ENCODE results near the gene SNX2.

Gene SNX2

DNA sequence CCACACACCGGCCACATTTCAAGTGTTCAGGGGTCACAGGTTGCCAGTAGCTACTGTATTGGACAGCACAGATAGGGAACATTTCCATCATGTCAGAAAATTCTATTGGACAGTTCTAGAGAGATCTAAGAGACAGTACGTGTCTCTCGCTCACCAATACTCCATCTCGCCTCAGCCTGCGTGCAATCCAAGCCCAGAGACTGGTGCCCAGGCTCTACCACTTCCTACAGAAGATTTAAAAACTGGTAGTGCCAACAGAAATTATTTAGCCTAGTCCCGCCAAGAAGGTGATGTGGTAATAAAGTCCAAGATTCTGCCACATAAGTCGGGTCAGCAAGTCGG, 390 bp upstream of the SNX2 start:
- no peak for DNase-seq

DNA sequence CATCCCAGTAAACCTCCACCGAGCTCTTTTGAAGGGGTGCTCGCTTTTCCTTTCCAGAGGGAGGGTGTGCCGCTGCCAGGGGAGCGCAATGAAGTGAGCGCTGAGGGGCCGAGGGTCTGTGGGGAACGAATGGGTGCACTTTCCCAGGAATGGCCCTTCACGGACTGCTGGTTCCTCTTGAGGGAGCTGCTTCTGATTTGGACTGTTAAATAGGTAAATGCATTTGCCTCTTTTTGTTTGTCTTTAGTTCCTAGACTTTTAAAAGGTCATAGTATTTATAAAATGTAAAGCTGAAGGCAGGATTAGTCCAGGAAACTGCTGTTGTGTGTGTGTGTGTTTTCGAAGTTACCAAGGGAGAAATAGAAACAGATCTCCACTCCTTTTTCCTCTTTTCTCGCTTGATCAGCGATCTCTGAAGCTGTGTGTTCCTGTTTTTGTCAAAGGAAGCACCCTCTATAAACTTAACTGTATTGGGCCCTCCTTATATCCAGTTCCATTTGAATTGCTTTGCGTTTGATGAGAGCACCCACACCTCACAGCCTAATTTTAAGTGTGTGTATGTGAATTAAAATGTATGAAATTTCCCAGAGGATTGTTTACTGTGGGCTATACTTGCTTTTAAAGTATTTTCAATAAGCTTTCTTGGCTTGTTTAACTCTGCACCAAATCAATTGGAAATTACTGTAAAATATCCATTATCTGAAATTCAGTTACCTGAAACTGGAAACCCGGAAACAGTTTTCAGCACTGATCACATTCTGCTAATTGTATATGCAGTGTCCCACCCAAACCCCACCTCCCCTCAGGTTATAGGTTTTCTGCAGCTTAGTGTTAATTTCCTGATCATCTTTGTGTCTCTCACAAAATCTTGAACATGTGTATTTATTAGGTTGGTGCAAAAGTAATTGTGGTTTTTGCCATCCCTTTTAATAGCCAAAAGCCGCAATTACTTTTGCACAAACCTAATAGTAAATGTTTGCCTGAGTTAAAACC, 966 bp downstream of the SNX2 start:
- no peak for DNase-seq

DNA sequence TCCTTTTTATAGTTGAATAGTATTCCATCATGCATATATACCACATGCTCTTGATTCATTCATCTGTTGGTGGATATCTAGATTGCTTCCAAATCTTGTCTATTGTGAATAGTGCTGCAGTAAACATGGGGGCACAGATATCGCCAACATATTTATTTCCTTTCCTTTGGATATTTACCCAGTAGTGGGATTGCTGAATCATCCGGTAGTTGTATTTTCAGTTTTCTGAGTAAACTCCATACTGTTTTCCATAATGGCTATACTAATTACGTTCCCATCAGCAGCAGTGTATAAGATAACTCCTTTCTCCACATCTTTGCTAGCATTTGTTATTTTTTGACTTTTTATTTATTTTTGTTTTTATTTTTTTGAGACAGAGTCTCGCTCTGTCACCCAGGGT, 3.3 kb downstream of the SNX2 start:
- no peak for DNase-seq

DNA sequence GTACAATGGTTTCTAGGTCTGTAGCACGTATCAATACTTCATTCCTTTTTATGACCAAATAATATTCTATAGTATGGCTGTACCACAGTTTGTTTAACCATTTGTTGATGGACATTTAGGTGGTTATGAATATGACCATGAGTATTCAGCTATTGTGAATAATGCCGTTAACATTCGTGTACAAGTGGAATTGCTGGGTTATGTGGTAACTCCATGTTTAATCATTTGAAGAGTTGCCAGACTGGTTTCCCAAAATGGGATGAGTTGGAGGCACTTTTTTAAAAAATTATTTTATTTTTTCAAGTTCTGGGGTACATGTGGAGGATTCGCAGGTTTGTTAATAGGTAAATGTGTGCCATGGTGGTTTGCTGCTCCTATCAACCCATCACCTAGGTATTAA, 4.6 kb downstream of the SNX2 start:
- no peak for DNase-seq

DNA sequence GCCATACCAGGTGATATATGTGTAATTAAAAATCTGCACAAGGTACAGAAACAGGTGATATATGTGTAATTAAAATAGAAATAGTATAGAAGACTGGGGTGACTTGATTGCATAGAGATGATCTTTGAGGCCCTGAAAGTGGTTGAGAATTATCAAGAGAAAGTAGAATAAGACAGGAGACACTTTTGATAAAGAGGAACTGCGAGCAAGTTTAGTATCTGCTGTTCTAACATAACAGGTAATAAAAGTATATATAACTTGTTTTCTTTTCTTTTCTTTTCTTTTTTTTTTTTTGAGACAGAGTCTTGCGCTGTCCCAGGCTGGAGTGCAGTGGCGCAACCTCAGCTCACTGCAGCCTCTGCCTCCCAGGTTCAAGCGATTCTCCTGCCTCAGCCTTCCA, 5.4 kb downstream of the SNX2 start:
- no peak for DNase-seq

DNA sequence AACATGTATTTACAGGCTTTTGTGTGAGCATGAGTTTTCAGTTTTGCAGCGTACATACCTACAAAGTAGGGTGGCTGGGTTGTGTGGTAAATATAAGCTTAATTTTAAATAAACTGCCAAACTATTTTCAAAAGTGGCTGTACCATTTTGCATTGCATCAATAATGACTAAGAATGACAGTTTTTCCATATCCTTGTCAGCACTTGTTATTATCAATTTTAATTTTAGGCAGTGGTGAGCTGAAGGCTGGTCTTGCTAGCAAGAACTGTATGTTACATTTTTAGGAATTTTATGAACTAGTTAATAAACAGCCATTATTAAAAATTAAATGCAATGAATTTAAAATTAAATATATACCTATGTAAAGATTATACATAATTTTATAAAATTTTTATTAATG, 6.6 kb downstream of the SNX2 start:
- no peak for DNase-seq

DNA sequence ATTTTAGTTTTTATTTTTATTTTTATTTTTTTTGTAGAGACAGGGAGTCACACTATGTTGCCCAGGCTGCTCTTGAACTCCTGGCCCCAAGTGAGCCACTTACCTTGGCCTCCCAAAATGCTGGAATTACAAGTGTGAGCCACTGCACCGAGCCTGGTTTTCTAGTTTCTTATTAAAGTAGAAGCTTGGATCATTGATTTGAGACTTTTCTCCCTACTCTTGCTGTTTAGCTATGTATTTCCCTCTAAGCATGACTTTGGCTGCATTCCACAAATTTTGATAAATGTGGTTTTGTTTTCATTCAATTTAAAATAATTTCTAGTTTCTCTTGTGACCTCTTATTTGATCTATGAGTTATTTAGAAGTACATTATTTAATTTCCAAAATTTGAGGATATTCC, 10.4 kb downstream of the SNX2 start:
- DNase-seq, result no peak

DNA sequence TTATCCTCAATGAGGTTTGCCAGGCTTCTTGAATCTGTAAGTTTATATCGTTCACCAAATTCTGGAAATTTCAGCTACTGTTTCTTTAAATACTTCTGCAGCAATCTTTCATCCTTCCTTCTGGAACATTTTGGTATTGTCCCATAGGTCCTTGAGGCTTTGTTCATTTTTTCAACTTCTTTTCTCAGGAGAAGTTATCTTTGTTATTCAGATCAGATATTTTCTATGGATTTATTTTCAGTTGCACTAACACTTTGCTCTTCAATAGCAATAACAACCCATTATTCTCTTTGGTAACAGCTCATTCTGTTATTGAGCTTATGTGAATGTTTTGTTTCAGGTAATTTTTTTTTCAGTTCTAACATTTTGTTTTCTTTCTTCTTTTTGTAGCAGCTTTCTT, 13.5 kb downstream of the SNX2 start:
- DNase-seq, result no peak

DNA sequence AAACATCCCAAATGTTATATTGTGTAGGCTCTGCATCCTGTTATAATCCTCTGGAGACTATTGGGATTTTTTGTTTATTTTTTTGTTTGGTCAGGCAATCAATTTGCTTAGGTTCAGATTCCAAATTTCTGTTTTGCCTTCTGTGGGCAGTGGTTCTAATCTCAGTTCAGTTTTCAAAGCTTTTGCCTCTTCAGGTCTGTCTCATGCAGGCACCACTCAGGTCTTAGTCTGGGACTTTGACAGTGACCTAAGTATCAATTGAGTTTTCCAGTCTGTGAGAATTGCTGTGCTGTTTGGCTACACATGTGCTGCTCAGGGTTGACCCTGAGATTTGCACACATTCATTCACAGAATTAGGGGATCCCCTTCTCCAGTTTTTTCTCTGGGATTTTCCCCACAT, 14.1 kb downstream of the SNX2 start:
- DNase-seq, result no peak

DNA sequence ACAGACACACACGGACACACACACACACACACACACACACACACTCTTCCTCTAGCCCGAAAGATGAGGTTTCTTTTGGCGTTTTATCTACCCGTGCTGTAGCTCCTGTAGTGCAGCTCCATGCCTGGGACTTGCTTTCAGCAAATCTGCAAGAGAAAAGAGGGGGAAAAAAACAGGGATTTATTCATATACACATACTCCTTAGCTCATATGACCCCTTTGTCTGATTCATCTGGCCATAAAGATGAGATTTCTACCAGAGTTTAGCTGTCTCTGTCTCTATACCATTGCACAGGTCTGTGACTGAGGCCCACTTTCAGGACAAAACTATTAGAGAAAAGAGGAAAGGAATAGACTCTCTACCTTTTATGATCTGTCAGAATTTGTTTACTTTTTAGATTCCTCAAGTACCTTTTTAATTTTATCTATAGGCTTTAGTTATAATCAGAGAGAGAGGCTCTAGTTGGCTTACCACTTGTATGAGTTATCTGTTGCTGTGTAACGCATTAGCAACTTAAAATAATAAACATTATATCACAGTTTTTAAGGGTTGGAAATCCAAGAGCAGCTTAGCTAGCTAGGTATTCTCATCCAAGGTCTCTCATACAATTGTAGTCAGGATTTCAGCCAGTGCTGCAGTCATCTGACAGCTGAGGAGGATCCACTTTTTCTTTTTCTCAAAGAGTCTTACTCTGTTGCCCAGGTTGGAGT, 14.7 kb downstream of the SNX2 start:
- DNase-seq, result no peak

DNA sequence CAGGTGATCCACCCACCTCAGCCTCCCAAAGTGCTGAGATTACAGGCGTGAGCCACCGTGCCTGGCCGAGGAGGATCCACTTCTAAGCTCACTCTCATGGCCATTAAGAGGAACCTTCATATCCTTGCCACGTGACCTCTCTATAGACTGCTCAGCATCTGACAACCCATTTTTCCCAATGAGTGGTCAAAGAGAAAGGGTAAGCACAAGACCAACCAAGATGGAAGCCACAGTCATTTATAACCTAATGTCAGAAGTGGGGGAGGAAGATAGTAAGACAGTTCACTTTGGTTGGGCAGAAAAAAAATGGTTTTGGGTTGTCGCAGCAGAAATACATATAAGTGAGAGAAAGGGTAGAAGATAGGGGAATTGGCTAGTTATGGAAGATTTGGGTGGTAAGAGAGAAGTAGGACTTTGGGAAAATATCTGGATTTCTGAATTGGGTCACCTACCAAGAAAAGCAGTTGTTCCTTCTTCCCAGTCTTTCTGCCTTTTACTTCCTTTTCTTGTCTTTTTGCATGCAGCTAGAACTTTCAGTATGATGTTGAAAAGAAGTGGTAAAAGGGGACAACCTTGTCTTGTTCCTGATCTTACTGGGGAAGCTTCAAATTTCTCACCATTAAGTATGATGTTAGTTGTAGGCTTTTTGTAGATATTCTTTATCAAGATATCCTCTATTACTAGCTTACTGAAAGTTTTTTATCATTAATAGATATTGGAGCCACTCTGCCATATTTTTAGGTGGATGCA, 15.6 kb downstream of the SNX2 start:
- no peak for DNase-seq

DNA sequence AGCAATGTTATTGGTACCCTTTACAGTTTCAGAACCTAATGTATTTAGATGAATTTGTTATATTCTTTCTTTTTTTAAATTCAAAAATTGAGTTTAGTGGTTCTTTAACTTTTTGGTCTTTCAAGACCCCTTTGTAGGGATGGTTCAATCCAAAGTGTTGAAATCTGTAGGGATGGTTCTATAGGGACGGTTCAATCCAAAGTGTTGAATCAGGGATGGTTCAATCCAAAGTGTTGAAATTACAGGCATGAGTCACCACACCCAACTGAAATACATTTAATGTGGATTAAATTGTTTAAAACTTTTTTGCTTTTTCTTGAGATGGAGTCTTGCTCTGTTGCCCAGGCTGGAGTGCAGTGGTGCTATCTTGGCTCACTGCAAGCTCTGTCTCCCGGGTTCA, 30.6 kb downstream of the SNX2 start:
- DNase-seq, result no peak

DNA sequence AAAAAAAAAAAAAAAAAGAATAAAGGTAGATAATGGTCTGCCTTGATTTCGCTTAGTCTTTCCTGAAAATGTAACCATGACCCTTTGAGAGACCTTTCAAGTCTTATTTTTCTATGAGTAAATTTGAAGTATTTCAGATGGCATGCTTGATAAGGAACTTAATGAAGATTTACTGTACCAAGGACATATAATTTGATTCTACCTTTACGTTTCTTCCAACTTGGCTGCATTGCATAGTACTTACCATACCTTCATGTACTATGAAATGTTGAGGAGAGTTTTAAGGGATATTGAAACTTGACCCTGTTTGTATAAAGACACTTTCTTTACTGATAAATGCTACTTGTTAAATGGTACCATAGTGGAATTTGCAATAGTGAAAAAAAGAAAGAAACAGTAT, 35.5 kb downstream of the SNX2 start:
- no peak for DNase-seq

DNA sequence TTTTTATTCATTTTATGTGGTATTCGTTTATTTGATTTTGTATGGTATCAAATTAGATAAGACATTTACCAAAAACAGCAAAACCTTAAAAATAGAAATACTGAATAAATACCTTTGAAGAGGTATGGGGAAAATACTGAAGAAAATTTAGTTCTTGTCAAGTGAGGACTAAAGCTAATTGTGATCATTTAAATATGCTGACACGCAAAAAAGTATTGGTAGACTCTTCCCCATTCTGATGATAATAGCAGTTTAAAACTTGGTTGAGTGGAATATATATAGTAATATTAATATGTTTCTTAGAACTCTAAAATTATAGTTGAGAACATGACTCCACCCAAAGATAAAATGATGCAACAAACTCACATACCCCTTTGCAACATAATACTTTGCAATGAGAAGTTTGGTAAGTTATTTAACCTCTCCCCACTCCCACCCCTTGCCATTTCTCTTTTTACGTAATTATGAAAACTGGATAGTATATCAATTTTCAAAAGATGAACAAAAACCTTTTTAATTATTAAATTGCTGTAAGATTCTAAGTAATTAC, 40.4 kb downstream of the SNX2 start:
- no peak for DNase-seq

DNA sequence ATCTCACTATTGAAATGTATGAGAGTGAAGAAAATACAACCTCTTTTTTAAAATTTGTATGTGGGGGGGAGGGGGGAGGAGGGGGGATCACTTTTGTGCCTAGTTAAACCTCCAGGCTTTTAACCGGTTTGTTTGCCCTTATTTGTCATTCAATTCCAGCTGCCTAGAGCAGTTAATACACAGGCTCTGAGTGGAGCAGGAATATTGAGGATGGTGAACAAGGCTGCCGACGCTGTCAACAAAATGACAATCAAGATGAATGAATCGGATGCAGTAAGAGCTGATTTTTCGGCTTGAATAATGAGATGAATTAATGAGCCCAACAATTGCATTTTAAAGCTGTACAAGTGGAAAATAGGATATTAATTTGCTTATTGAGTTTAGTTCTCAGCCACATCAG, 41.9 kb downstream of the SNX2 start:
- no peak for DNase-seq

DNA sequence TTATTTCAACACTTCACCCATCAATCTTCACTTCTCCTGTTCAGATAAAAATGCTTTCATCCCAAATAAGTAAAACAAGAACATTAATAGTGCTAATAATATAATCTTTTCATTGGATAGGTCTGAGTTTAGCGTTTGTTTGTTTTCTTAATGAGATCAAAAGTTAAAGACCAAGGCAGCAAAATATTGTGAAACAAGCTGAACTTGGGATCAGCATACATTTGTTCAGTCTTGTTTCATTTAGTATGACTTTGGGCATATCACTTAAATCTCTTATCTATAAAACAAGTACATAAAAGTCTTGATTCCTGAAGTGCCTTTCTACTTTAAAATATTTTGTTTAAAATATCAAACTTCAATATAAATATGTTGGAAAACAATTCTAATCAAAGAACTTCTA, 57.1 kb downstream of the SNX2 start:
- no peak for DNase-seq

DNA sequence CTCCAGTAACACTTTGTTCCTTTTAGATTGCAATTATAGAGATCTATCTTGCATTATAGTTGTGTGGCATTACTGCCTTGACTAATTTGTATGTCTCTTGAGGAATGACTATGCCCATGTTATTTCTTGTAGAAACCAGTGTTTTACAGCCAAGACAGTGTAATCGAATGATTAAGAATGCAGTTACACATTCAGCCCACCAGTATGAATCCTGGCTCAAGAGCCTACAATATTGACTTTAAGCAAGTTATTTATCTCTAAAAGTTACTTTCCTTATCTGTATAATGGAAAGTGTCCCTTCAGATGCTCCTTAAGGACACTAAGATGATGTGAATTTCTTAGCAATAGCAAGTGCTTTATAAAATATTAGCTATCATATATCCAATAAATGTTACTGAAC, 60.8 kb downstream of the SNX2 start:
- DNase-seq, result no peak

DNA sequence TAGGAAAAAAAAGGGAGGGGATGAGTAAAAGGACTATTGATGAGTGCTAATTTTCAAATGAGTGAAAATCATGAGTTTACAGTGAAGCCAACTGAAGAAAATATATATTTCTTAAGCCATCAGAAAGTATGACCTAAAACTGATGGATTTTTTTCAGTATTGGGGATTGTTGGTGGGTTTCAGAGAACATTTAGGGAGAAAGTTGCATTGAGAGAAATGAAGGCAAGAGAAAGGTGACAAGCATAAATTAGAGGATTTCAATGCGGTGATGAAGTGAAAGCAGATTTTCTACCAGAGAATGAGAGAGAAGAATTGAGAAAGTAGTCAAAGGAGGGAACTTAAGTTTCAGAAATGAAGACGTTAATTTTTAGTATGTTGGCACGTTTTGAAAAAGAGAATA, 62.1 kb downstream of the SNX2 start:
- no peak for DNase-seq

DNA sequence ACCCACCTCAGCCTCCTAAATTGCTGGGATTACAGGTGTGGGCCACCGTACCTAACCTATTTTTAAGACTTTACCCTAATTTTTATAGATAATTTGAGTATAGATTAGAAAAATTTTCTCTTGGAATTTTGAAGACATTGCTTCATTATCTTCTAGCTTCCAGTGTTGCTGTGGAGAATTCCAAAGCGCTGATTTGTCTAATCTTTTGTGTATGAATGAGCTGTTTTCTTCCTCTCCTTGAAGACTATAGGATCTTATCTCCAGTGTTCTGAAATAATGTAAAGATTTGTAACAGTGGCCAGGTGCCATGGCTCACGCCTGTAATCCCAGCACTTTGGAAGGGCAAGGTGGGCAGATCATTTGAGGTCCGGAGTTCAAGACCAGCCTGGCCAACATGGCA, 64.9 kb downstream of the SNX2 start:
- DNase-seq, result no peak

DNA sequence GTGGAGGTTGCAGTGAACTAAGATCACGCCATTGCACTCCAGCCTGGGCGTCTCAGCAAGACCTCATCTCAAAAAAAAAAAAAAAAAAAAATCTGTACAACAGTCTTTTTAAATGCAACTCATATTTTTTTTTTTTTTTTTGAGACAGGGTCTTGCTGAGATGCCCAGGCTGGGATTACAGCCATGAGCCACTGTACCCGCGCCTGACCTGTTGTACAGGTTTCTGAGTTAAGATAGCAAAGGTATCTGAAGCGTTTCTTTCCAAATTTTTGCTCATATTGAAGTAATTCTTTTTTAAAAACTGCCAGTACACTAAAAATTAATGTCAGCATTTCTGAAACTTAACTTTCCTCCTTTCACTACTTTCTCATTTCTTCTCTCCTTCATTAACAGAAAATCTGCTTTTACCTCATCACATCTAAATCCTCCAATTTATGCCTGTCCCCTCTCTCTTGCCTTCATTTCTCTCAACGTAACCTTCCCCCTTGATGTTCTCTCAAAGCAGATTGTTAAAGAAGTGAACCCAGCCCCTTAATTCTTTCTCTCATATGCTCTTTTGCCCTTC, 67.2 kb downstream of the SNX2 start:
- DNase-seq, result no peak

DNA sequence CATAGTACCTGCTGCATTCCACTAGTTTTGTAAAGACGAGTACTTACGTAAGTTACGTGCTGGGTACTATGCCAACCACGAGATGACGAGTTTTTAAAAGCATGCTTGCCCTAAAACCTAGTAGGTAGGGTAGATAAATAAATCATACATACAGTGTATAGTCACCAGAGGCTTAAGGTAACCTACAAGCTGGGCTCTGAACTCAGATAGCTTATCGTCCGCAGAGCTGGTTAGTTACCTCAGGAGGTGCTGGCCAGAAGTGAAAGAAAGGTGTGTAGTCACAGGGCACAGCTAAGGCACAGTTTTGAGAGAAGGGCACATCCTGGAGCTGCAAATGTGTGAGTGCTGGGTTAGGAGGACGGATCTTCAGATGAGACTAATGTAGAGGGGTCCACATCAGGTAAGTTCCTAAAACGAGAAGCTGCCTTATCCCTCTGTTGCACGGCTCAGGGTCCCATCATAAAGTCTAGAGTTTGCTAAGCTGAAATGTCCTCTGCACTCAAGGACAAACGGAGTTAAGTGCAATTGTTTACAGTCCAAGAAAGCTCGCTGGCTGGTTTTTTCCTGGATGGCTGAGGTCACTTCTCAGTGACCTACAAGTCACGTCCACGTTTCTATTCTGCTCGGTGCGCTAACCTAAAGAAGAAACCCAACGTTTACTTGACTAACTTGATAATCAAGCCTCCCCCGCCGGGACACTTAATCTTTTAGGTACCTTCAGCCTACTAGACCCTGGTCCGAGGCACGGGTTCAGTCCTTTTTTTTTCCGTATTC, 69.4 kb downstream of the SNX2 start:
- no peak for DNase-seq

DNA sequence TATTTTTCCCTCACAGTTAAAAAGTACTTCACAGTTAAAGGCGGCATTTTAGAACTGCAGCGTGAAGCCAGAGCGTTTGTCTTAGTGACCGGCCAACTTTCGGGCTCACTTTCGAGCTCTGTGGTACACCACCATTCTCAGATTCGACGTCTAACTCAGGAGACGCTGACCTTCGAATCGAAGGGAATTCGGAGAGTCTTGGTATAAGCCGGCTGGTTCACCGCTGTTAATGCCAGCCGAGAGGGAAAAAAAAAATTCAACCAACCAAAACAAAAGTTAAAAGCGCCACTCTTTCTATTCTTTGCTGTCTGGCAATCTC, 70.0 kb downstream of the SNX2 start:
- no peak for DNase-seq
